ENCODE results near the gene IL11RA. TPM values are rescaled to one million over a fixed set of nuclear protein-coding genes. Genes with fewer than 3 reads are reported as not detected.

Gene IL11RA
- total RNA-seq, 1 donor from 2014 or later: 22.2 TPM

DNA sequence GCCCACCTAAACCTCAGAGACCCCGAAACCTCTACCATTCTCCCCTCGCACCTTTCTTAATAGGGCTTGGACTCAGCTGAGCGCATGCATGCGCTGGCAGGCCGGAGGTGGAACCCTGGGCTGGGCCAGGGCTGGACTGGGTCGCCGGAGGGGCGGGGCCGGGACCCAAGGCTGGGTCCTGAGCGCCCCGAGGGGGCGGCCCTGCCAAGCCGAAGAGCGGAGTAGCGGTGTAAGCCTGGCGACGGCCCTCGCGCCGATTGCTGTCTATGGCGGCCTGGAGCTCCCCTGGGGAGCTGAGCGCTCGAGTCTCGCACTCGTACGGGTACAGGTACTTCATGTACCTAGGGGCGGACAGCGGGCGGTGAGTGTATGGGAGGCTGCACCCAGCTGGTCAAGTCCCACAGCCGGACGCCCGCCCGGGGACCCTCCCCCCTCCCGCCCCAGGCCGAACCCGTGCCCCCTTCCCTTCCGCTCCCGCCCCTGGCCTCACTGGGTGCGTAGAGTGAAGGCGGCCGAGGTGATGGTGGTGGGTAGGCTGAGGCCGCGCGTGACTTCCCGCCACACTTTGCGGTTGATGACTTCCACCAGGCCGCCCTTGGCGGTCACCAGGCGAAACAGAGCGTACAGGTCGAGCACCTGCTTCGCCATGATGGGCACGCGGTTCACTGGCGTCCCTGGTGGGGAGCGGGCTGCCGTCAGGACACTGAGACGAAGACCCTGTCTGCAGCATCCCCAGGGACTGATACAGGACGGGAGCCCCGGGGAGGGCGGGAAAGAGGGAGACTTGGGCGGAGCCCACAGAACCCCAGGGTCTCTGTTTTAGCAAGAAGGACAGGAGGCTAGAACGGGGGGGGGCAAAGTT lies 28.4 kb upstream of the IL11RA start:
- TF ChIP-seq, protein P1, sequence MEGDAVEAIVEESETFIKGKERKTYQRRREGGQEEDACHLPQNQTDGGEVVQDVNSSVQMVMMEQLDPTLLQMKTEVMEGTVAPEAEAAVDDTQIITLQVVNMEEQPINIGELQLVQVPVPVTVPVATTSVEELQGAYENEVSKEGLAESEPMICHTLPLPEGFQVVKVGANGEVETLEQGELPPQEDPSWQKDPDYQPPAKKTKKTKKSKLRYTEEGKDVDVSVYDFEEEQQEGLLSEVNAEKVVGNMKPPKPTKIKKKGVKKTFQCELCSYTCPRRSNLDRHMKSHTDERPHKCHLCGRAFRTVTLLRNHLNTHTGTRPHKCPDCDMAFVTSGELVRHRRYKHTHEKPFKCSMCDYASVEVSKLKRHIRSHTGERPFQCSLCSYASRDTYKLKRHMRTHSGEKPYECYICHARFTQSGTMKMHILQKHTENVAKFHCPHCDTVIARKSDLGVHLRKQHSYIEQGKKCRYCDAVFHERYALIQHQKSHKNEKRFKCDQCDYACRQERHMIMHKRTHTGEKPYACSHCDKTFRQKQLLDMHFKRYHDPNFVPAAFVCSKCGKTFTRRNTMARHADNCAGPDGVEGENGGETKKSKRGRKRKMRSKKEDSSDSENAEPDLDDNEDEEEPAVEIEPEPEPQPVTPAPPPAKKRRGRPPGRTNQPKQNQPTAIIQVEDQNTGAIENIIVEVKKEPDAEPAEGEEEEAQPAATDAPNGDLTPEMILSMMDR (IDR thresholded peaks at IDR 0.05; ENCODE audit: insufficient read depth, low read depth, low read length): no peak
- peak; percentile 66 for TF ChIP-seq EZH2 (IDR thresholded peaks at IDR 0.05; ENCODE audit: insufficient read depth, low read length)
- Mint-ChIP-seq H3K36me3 (ENCODE audit: low read depth, unreplicated experiment) (peaks cover 3% of the 10 kb centered on the region), H3K4me1 (ENCODE audit: low read depth, unreplicated experiment) (peaks cover 4% of the 10 kb centered on the region), H3K9me3 (ENCODE audit: unreplicated experiment) (no peaks in the 10 kb centered on the region), H3K27ac (ENCODE audit: unreplicated experiment) (no peak overlapping the region), H3K4me3 (ENCODE audit: unreplicated experiment) (no peak overlapping the region), H3K27me3 (ENCODE audit: low read depth, unreplicated experiment) (peaks cover 45% of the 10 kb centered on the region)
- Histone ChIP-seq H3K27ac (ENCODE audit: low read depth, low read length) (no peak overlapping the region), H3K27me3 (ENCODE audit: insufficient read depth, low read length) (peaks cover 51% of the 10 kb centered on the region), H3K9me3 (ENCODE audit: insufficient read depth, low read depth, low read length) (no peaks in the 10 kb centered on the region), H3K4me2 (ENCODE audit: low read length) (no peak overlapping the region), H2AFZ (ENCODE audit: low read depth, low read length) (no peak overlapping the region), H3K79me2 (ENCODE audit: insufficient read depth, low read length) (peaks cover 12% of the 10 kb centered on the region), H3K36me3 (ENCODE audit: insufficient read depth, low read length) (no peaks in the 10 kb centered on the region), H3K4me1 (ENCODE audit: insufficient read depth, low read length) (peaks cover 6% of the 10 kb centered on the region), H3K4me3 (ENCODE audit: insufficient read depth, low read depth, low read length) (no peak overlapping the region), H3K9ac (ENCODE audit: low read length) (no peak overlapping the region), H4K20me1 (ENCODE audit: insufficient read depth, low read length) (peaks cover 6% of the 10 kb centered on the region)
- FAIRE-seq (no peak), DNase-seq (ENCODE audit: low read depth) (no peak)

DNA sequence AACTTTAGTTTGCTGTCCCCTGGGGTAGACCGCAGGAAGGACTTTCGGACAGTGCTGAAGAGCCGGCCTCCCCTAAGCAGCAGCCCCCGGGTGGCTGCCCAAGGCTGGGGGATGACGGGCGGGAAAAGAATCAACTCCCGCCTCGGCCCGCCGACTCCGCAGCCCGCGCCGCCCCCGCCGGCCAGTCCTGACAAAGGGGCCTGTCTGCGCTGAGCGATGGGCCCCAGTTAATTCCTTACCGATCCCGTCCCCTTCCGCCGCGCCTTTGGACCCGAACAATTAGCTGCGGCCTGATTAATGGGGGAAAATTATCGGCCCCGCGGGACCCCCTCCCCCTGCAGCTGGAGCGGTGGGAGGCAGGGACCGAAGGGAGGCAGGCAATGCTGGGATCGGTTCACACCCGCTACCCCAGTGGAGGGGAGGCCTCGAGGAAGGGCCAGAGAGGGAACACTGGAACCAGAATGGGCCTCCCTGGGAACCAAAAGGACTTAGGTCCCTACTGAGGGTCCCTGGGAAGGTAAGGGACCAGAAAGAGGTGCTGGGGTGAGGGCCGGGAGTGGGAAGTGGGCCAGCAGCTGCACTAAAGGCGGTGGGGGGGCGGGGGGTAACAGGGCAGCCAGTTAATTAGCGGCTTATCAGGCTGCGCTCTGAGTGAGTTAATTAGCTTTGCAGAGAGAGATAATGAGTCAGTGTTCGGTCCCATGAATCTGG lies 27.4 kb upstream of the IL11RA start:
- peaks cover 3% of the 10 kb centered on the region for H3K36me3 Mint-ChIP-seq (ENCODE audit: low read depth, unreplicated experiment)
- DNase-seq (ENCODE audit: low read depth): no peak
- H3K9me3 Mint-ChIP-seq (ENCODE audit: unreplicated experiment): no peaks in the 10 kb centered on the region
- peak overlapping the region; percentile 49 for H3K4me2 ChIP-seq (ENCODE audit: low read length)
- H3K27ac ChIP-seq (ENCODE audit: low read depth, low read length): no peak overlapping the region
- no peak overlapping the region for H2AFZ ChIP-seq (ENCODE audit: low read depth, low read length)
- no peak overlapping the region for H3K9ac ChIP-seq (ENCODE audit: low read length)
- no peak overlapping the region for H3K4me3 ChIP-seq (ENCODE audit: insufficient read depth, low read depth, low read length)
- peak; percentile 60 for TF ChIP-seq EZH2 (IDR thresholded peaks at IDR 0.05; ENCODE audit: insufficient read depth, low read length)
- TF ChIP-seq, protein P1 (IDR thresholded peaks at IDR 0.05; ENCODE audit: insufficient read depth, low read depth, low read length): no peak
- peaks cover 58% of the 10 kb centered on the region for H3K27me3 ChIP-seq (ENCODE audit: insufficient read depth, low read length)
- H3K4me3 Mint-ChIP-seq (ENCODE audit: unreplicated experiment): no peak overlapping the region
- H4K20me1 ChIP-seq (ENCODE audit: insufficient read depth, low read length): peaks cover 6% of the 10 kb centered on the region
- H3K36me3 ChIP-seq (ENCODE audit: insufficient read depth, low read length): no peaks in the 10 kb centered on the region
- no peaks in the 10 kb centered on the region for H3K9me3 ChIP-seq (ENCODE audit: insufficient read depth, low read depth, low read length)
- H3K27me3 Mint-ChIP-seq (ENCODE audit: low read depth, unreplicated experiment): peaks cover 51% of the 10 kb centered on the region
- H3K79me2 ChIP-seq (ENCODE audit: insufficient read depth, low read length): peaks cover 5% of the 10 kb centered on the region
- peaks cover 6% of the 10 kb centered on the region for H3K4me1 ChIP-seq (ENCODE audit: insufficient read depth, low read length)
- FAIRE-seq: no peak
- H3K4me1 Mint-ChIP-seq (ENCODE audit: low read depth, unreplicated experiment): peaks cover 4% of the 10 kb centered on the region
- H3K27ac Mint-ChIP-seq (ENCODE audit: unreplicated experiment): no peak overlapping the region
